ENCODE data around the gene UHRF2.
"Not testable (repeated sequence)": the region's sequence is repeated elsewhere in the genome, so short reads cannot be mapped to it uniquely, and the experiment has no call there.

Gene UHRF2

DNA sequence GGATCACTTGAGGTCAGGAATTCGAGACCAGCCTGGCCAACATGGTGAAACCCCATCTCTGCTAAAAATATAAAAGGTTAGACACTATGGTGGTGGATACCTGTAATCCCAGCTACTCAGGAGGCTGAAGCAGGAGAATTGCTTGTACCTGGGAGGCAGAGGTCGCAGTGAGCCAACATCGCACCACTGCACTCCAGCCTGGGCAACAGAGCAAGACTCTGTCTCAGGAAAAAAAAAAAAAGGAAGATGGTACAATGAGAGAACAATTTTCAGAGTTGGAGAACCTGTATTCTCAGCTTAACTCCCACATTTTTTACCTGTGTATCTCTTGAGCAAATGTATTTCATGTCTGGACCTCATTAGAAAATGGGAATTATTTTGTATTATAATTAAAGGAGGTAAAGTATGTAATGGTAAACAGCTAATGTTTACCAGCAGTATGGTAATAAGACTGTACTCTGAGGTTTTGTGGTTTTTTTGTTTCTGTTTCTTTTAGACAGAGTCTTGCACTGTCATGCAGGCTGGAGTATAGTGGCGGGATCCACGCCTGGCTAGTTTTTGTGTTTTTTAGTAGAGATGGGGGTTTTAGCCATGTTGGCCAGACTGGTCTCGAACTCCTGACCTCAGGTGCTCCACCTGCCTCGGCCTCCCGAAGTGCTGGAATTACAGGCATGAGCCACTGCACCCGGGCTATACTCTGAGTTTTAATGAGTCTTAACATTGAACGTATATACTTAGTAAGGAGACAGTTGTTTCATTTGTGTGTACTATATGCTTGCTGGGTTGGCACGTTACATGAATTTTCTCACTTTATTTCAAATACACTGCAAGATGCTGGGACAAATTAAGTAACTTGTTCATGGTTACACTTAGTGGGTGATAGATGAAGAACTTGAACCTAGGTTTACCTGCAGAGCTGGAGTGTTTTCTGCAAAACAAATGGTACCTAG, 16.2 kb downstream of the UHRF2 start:
- peak; percentile 29 for DNase-seq (ENCODE audit: low read depth, low spot score)

GRCh38 chr9:6431038-6431437, 18.0 kb downstream of the UHRF2 start:
- DNase-seq (ENCODE audit: low read depth, low spot score) = no peak

DNA sequence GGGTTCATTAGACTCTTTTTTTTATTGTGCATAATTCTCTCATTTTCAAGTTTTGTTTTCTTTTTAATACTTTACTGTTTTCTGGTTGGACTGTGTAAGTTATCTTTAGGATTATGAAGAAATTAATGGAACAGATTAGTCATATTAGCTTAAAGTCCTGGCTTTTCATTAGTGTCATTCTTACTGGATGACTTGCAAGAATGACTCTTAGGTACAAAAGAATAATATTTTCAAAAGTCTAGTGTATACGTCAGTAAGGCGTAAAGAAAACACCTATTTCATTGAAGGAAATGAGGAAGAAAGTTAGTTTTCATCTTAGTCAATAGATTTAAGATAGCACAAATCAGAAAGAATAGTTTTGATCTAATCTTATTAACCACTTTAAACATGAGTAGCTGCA, 20.4 kb downstream of the UHRF2 start:
- DNase-seq (ENCODE audit: low read depth, low spot score) = peak; percentile 29

GRCh38 chr9:6439051-6439703, 26.2 kb downstream of the UHRF2 start:
- no peak for DNase-seq (ENCODE audit: low read depth, low spot score)

- DNase-seq (ENCODE audit: low read depth, low spot score) = no peak
Measured at GRCh38 chr9:6440405-6440804, 27.4 kb downstream of the UHRF2 start.

DNA sequence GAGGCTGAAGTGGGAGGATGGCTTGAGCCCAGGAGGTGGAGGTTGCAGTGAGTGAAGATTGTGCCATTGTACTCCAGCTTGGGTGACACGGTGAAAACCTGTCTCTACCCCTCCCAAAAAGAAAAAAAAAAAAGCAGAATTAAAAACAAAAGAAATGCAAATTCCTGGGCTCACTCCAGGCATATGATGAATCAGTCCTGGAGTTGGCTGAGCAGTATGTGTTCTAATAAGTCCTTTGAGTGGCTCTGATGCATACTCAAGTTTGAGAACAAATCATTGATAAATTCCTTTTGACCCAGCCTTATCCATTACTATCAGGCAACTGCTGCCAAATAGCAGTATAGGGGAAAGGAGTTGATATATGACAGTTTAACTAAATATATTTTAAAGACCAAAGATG, 28.3 kb downstream of the UHRF2 start:
- DNase-seq (ENCODE audit: low read depth, low spot score) = peak; percentile 29

DNA sequence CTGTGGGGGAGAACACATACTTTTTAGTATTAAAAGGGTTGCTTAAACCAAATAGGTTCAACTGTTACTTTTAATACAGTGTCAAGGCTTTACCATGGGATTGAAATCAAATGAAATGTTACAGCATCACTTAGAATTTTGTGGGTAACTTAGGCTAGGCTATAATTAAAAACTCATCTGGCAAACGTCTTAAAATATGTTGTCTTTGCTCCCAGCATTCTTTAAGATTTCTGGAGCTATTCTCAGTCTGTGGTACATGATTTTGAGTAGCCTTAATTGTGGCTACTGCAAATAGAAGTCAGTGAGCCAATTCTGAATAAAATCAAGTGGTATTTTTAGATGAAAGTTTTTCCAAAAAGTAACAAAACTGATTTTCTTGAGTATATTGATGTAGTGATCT, 30.7 kb downstream of the UHRF2 start:
- DNase-seq (ENCODE audit: low read depth, low spot score) = no peak

DNA sequence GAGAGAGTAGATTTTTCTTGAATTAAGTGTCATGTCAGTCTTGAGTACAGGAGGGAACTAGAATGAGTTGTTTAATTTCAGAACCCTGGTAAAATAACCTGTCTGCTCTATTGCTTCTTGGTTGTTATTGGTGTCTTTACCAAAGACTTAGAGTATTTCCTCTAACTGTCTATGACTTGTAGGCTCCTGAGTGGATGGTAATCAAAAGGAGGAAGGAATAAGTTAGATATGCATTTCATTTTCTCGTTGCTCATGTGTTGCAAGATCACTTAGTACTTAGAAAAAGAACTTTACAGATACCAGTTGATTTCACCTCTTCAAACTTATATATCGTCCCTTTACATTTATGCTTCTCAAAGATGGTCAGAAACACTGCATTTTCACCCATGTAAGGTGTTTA, 31.1 kb downstream of the UHRF2 start:
- DNase-seq (ENCODE audit: low read depth, low spot score) = no peak

- no peak for DNase-seq (ENCODE audit: low read depth, low spot score)
Measured at GRCh38 chr9:6449086-6449485, 36.1 kb downstream of the UHRF2 start.

GRCh38 chr9:6449645-6450044, 36.6 kb downstream of the UHRF2 start:
- peak; percentile 32 for DNase-seq (ENCODE audit: low read depth, low spot score)

DNA sequence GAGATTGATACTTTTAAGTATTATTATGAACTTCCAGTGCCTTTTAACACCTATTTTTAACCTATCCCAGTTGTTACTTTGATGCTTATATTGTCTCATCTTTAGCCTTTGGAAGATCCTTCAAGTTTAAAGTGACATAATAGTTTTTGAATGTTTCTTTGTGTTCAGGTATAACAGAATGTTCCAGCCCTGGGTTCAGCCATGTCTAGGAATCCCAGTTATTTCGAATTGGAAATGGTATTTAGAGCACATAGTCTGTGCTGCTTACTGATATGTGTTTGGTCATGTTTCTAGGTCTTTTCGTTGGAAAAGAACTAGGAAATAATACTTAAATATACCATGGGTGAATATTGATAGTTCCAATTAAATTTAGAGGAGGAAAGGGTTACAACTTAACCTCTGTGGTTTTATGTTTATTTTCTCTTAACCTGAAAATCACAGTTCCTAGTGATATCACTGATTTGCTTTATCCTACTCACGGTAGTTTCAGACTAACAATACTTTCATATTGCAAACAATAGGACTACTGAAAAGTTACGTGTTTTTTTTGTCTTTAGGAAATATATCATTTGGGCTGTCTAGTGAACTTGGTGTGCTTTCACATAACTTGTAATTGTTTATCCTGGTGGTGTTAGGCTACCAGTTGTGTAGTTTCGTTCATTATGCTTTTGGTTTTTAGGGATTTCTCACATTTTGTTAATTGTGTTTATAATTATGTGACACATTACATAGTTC, 37.8 kb downstream of the UHRF2 start:
- peak; percentile 35 for DNase-seq (ENCODE audit: low read depth, low spot score)

DNA sequence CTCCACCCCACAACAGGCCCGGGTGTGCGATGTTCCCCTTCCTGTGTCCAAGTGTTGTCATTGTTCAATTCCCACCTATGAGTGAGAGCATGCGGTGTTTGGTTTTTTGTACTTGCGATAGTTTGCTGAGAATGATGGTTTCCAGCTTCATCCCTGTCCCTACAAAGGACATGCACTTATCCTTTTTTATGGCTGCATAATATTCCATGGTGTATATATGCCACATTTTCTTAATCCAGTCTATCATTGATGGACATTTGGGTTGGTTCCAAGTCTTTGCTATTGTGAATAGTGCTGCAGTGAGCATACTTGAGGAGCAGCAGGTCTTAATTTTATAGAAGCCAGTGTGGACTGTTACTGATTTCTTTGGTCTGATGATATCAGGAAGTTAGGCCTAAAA, 42.3 kb downstream of the UHRF2 start:
- not testable (repeated sequence) for DNase-seq (ENCODE audit: low read depth, low spot score)

GRCh38 chr9:6458704-6459103, 45.7 kb downstream of the UHRF2 start:
- not testable (repeated sequence) for DNase-seq (ENCODE audit: low read depth, low spot score)

GRCh38 chr9:6459718-6460117, 46.7 kb downstream of the UHRF2 start:
- no peak for DNase-seq (ENCODE audit: low read depth, low spot score)

GRCh38 chr9:6460189-6460768, 47.3 kb downstream of the UHRF2 start:
- DNase-seq (ENCODE audit: low read depth, low spot score) = no peak

DNA sequence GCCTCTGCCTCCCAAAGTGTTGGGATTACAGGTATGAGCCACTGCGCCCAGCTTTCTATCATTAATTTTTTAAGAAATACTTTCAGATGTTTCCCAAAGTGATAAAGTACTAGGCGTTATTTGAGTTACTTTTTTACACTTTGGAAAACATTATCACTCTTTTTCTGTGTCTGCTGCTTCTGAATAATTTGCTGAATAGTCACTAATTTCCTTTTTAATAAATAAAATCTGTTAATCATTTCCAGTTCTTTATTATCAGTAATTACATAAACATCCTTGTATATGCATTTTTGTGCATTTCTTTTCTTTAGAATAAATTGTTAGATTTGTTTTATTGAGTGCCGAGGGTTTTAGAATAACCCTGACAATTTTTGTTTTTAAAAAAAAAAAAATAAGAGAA, 48.6 kb downstream of the UHRF2 start:
- no peak for DNase-seq (ENCODE audit: low read depth, low spot score)

DNA sequence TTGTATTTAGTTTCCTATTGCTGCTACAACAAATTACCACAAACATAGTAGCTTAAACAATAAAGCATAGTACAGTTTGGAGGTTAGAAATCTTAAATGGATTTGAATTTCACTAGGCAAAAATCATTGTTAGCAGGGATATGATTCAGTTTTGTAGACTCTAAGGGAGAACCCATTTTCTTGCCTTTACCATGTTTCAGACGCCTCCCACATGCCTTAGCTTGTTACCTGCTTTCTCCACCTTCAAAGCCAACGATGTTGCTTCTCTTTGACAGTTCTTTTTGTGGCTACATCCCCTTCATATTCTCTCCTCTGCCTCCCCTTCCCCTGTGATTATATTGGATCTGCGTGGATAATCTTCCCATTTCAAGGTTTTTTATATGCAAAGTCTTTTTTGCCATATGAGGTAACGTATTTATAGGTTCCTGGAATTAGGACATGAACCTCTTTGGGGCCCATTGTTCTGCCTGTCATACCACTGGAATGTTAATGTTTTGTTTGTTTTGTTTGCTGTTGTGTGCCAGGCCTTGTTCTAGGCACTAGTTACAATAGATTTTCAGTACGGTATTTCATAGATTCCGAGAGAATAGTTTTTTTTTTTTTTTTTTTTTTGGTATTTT, 54.1 kb downstream of the UHRF2 start:
- DNase-seq (ENCODE audit: low read depth, low spot score) = peak; percentile 16

DNA sequence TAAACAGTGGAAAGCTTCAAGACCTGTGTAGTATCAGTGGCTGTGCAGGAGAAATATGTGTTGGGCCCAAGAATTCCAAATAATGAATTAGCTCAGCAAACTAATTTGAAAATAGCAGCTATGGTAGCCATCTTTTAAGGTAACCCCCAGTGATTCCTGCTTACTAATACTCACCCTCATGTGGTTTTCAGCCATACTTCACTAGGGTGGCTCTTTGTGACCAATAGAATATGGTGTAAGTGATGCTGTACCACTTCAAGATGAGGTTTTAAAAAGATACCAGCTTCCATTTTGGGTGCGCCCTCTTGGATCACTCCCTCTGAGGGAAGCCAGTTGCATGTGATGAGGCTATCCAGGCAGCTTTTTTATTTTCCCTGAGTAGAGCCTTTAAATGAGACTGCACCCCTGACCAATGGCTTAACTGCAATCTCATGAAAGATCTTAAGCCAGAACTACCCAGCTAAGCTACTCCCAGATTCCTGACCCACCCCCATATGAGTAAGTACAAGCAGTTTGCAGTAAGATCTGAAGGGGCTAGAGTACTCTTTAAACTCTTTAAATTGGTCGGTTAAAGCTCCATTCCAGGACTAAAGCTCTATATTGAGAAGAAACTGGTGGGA, 58.3 kb downstream of the UHRF2 start:
- DNase-seq (ENCODE audit: low read depth, low spot score) = no peak

DNA sequence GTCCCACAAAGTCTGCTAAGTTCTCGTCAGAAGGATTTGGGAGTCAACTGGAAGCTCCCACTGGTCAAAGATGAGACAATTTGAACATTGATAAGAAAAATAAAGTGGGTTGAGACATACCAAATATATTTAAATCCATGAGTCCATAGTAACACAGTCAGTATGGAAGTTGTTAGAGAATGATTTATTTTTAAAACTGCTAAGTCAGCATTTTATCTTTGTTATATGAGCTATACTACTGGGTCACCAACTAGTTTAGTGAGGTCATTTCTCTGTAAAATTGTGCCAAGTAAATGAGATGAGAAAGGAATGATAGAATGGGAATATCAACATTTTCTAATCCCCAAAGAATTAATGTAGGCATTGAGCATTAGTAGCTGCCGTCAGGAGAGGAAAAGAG, 60.2 kb downstream of the UHRF2 start:
- DNase-seq (ENCODE audit: low read depth, low spot score) = no peak

- no peak for DNase-seq (ENCODE audit: low read depth, low spot score)
Measured at GRCh38 chr9:6479959-6480358, 67.0 kb downstream of the UHRF2 start.

GRCh38 chr9:6484210-6484609, 71.2 kb downstream of the UHRF2 start:
- DNase-seq (ENCODE audit: low read depth, low spot score) = no peak

All from astrocyte of the hippocampus (primary cell).